IgD-negative memory B cell (primary cell): Measurements from ENCODE around the gene SIK2. TPM values are rescaled to one million over a fixed set of nuclear protein-coding genes. Genes with fewer than 3 reads are reported as not detected.

Experiments used
- H3K27ac Mint-ChIP-seq, 3 donors: one replicate each; pipeline ENCODE4 v1.8.0; 2020 to 2022; ENCODE audit warnings: mild to moderate bottlenecking in 3 of 3, mixed read lengths in 3 of 3, moderate library complexity in 1 of 3
- H3K27me3 Mint-ChIP-seq: one replicate; pipeline ENCODE4 v1.8.0; 2021; ENCODE audit warnings: mixed read lengths
- H3K36me3 Mint-ChIP-seq: one replicate; pipeline ENCODE4 v1.8.0; 2020; ENCODE audit warnings: mild to moderate bottlenecking, mixed read lengths
- H3K4me1 Mint-ChIP-seq, 3 donors: one replicate each; pipeline ENCODE4 v1.8.0; 2020 to 2022; ENCODE audit warnings: mixed read lengths in 3 of 3, mild to moderate bottlenecking in 1 of 3
- H3K4me3 Mint-ChIP-seq, 4 donors: one replicate each; pipeline ENCODE4 v1.8.0; 2020 to 2022; ENCODE audit warnings: mild to moderate bottlenecking in 4 of 4, mixed read lengths in 4 of 4, moderate library complexity in 3 of 4
- H3K9me3 Mint-ChIP-seq, 3 donors: one replicate each; pipeline ENCODE4 v1.8.0; 2020 to 2021; ENCODE audit warnings: mixed read lengths in 3 of 3, mild to moderate bottlenecking in 1 of 3
- polyA plus RNA-seq: library from polyadenylated mRNA; unstranded; fragments of 300-500 nt; fragmentation: Illumina TruSeq; gene quantifications from one replicate; pipeline ENCODE4 v1.2.3, GENCODE V29; 2021

Gene SIK2
- 0.41 TPM for polyA plus RNA-seq

DNA sequence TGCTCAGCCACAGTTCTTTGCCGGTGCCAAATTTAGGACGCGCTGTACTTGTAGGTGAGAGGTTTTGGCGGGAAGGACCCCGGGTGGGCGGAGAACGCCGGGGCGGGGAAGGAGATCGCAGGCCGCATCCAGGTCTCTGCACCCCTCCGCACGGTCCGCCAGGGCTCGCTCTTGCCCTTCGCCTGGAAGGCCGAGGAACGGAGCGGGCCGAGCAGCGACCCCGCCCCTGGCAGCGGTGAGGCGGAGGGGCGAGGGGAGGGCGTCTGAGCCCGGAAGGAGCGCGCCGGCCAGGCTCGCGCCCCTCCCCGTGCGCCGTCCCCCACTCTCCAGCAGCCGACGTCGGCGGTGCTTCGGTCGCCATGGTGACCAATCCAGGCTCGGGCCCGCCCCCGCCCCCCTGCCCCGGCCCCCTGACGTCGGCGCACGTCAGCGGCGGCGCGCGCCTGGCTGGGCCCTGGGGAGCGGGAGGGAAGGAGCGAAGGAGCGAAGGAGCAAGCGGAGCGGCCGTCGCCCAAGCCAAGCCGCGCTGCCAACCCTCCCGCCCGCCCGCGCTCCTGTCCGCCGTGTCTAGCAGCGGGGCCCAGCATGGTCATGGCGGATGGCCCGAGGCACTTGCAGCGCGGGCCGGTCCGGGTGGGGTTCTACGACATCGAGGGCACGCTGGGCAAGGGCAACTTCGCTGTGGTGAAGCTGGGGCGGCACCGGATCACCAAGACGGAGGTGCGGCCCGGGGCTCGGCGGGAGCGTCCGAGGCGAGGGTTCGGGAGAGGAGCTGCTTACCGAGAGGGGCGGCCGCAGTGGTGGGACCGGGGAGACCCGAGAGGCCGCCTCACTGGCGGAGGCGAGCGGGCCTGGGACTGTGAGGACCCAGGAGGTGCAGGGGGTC is at the start of gene SIK2:
Gene SIK2 (plus strand): TSS at position 471 of the 886 bp plus-strand sequence. CDS start 115 bp downstream, at position 586.
- H3K27ac Mint-ChIP-seq: peak within 1 kb of the TSS; percentile 74 to 98 (median 93)
- H3K36me3 Mint-ChIP-seq: no peaks in the 10 kb centered on the region
- peaks cover 13 to 20% (median 19%) of the 10 kb centered on the region in 3 donors for H3K4me1 Mint-ChIP-seq
- no peaks in the 10 kb centered on the region for H3K27me3 Mint-ChIP-seq
- H3K4me3 Mint-ChIP-seq: peak within 1 kb of the TSS; percentile 88 to 98 (median 94)
- no peaks in the 10 kb centered on the region for H3K9me3 Mint-ChIP-seq

DNA sequence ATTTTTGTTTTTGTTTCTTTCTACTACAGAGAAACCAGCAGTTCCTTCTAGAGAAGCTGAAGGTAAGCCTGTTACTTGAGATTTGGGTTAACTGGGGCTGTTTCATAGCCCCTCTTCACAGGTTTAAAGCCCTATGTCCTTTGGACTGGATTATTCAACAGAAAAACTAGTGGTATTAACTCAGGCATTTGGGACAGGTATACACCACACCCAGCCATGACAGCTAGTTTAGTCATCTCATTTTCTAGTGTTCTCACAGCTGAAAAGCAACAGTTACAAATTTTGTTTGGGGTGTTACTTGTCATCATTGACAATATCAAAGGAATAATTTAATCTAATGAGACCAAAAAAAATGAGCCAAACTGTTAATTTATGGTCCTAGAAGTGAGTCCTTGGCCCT is 47.7 kb upstream of the SIK2 start:
- peaks cover 3 to 13% (median 5%) of the 10 kb centered on the region in 3 donors for H3K9me3 Mint-ChIP-seq
- H3K4me1 Mint-ChIP-seq: no peaks in the 10 kb centered on the region
- peaks cover 14% of the 10 kb centered on the region for H3K27me3 Mint-ChIP-seq
- H3K36me3 Mint-ChIP-seq: peaks cover 3% of the 10 kb centered on the region
- H3K4me3 Mint-ChIP-seq: no peak overlapping the region
- no peak overlapping the region for H3K27ac Mint-ChIP-seq

DNA sequence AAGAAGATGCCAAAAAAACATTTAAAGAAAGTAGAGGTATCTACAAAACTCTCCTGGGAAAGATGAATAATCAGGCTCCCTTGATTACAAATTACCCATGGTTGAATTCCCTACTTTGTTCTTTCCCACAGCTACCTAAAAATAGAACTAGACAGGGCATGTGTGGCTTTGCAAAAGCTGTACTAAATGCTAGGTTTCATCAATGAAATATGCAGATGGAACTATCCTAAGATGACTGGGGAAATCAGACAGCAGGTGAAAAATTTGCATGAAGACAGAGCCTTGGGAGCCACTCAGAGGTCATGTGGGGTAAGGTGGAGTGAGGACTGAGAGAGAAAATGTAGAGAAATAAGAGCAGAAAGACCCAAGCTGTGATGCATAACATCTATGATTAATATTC is 47.0 kb upstream of the SIK2 start:
- Mint-ChIP-seq H3K36me3 (peaks cover 3% of the 10 kb centered on the region), H3K4me1 (no peaks in the 10 kb centered on the region), H3K27me3 (peaks cover 11% of the 10 kb centered on the region), H3K27ac (no peak overlapping the region), H3K4me3 (no peak overlapping the region), H3K9me3 (peaks cover 3 to 13% (median 5%) of the 10 kb centered on the region in 3 donors)

DNA sequence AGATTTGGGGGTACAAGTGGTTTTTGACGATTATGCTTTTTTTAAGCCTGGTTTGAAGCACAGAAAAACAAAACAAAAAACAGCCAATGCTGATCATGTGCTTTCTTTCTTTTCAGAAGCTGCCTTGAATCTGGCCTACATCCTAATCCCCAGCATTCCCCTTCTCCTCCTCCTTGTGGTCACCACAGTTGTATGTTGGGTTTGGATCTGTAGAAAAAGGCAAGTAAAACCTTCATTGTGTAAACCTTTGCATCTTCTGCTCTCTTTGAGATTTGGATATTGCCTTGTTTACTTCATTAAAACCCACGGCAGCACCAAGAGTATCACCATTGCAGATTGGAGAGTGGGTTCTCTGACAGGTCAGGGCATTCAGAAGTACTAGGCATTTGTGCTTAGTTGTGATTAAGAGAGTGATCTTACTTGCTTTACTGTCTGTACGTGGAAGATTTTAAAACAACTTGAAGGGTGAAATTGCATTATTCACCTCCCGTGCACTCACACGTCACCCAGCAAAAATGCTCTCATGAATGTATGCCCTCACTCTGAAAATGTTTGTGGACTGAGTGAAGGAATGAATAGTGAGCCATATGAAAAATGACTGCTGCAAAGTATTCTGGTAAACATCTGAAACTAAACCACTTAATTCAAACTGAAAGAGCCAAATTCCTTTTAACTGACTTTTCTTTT is 44.7 kb upstream of the SIK2 start:
- Mint-ChIP-seq H3K27ac (no peak overlapping the region), H3K27me3 (peaks cover 3% of the 10 kb centered on the region), H3K9me3 (peaks cover 3 to 13% (median 5%) of the 10 kb centered on the region in 3 donors), H3K36me3 (peaks cover 3% of the 10 kb centered on the region), H3K4me1 (no peaks in the 10 kb centered on the region), H3K4me3 (no peak overlapping the region)

DNA sequence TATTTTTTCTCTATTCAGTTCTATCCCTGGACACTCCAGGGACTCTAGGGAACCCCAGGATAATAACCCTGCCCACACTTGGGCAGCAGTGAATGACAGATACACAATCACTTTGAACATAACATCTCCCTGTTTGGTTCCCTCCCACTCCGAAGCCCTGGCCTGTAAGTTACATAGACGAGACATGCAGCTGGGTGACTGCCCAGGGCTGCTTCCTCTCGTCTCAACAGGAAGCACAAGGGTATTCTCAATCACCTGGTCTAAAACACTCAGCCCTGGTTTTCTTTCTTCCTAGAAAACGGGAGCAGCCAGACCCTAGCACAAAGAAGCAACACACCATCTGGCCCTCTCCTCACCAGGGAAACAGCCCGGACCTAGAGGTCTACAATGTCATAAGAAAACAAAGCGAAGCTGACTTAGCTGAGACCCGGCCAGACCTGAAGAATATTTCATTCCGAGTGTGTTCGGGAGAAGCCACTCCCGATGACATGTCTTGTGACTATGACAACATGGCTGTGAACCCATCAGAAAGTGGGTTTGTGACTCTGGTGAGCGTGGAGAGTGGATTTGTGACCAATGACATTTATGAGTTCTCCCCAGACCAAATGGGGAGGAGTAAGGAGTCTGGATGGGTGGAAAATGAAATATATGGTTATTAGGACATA is 42.3 kb upstream of the SIK2 start:
- peaks cover 2% of the 10 kb centered on the region for H3K27me3 Mint-ChIP-seq
- H3K4me1 Mint-ChIP-seq: no peaks in the 10 kb centered on the region
- no peak overlapping the region for H3K4me3 Mint-ChIP-seq
- H3K27ac Mint-ChIP-seq: peak overlapping the region in 1 of 3 donors; percentile 16
- H3K9me3 Mint-ChIP-seq: peaks cover 3 to 13% (median 5%) of the 10 kb centered on the region in 3 donors
- H3K36me3 Mint-ChIP-seq: peaks cover 3% of the 10 kb centered on the region

DNA sequence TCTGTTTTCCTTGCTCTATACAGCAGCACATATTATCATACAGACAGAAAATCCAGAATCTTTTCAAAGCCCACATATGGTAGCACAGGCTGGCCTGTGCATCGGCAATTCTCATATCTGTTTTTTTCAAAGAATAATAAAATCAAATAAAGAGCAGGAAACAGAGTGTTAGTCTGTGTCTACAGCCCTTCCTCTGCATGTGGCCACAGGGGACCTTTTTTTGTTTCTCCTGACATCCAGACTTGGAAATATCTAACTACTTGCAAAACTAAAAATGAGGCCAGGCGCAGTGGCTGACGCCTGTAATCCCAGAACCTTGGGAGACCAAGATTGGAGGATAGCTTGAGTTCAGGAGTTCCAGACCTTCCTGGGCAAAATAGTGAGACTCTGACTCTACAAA is 41.4 kb upstream of the SIK2 start:
- Mint-ChIP-seq H3K9me3 (peaks cover 0 to 12% (median 5%) of the 10 kb centered on the region in 3 donors), H3K27me3 (no peaks in the 10 kb centered on the region), H3K4me3 (no peak overlapping the region), H3K27ac (peak overlapping the region in 1 of 3 donors; percentile 16), H3K4me1 (no peaks in the 10 kb centered on the region), H3K36me3 (peaks cover 3% of the 10 kb centered on the region)

DNA sequence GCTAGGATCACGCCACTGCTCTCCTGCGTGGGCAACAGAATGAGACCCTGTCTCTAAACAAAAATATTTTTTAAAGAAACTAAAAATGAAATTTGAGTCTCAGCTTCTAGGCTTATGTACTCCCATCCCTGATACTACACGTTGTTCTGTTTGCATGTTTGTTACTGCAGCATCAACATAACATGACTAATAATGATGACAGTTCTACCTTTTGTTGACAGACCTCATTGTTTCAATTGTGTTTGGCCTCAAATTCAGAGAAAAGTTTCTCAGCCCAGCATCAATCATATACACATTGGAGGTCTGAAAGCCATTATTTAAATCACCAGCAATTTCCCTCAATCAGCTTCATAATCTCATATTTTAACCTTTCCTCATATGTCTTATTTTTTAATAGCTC is 40.9 kb upstream of the SIK2 start:
- Mint-ChIP-seq H3K4me1 (no peaks in the 10 kb centered on the region), H3K4me3 (no peak overlapping the region), H3K27me3 (no peaks in the 10 kb centered on the region), H3K9me3 (peaks cover 0 to 7% (median 5%) of the 10 kb centered on the region in 3 donors), H3K27ac (no peak overlapping the region), H3K36me3 (peaks cover 3% of the 10 kb centered on the region)

DNA sequence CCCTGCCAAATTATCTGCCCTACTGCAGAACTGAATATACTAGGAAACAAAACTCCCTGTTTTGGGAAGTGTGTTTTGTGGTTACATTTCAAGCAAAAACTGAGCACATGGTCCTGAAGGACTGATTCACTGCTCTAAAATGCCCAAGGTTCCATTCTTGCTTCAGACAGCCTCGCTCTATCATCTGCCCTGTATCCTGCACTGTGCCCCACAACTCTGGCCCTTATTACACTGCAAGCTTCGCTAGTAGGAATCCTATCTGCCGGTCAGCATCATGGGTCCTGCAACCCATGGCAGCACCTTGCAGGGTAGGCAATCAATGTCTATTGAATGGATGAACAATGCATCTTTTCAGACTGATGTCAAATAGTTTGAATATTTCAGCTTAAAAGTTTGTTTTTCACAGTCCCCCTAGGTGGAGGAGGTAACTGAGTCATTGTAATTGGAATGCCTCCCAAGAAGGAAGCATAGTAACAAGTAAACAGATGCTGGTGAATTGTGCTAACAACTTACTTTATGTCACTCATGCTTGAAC is 40.4 kb upstream of the SIK2 start:
- no peak overlapping the region for H3K4me3 Mint-ChIP-seq
- H3K4me1 Mint-ChIP-seq: no peaks in the 10 kb centered on the region
- no peaks in the 10 kb centered on the region for H3K36me3 Mint-ChIP-seq
- H3K27ac Mint-ChIP-seq: no peak overlapping the region
- H3K9me3 Mint-ChIP-seq: peaks cover 0 to 2% (median 2%) of the 10 kb centered on the region in 3 donors
- no peaks in the 10 kb centered on the region for H3K27me3 Mint-ChIP-seq

DNA sequence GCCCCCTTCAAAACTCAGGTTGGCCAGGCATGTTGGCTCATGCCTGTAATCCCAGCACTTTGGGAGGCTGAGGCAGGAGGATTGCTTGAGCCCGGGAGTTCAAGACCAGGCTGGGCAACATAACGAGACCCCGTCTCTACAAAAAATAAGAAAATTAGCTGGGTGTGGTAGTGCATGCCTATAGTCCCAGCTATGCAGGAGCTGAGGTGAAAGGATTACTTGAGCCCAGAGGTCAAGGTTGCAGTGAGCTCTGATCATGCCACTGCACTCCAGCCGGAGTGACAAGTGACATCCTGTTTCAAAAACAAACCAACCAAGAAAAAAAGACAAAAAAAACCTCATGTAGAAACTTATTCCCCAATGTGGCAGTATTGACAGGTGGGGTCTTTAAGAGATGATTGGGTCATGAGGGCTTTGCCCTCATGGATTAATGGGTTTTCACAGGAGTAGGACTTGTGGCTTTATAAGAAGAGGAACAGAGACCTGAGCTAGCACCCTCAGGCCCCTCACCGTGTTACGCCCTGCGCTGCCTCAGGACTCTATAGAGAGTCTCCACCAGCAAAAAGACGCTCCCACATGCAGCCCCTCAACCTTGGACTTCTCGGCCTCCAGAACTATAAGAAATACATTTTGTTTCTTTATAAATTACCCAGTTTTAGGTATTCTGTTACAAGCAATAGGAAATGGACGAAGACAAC is 39.4 kb upstream of the SIK2 start:
- Mint-ChIP-seq H3K4me3 (no peak overlapping the region), H3K36me3 (no peaks in the 10 kb centered on the region), H3K4me1 (no peaks in the 10 kb centered on the region), H3K27ac (peak overlapping the region in 1 of 3 donors; percentile 25), H3K9me3 (no peaks in the 10 kb centered on the region), H3K27me3 (no peaks in the 10 kb centered on the region)

DNA sequence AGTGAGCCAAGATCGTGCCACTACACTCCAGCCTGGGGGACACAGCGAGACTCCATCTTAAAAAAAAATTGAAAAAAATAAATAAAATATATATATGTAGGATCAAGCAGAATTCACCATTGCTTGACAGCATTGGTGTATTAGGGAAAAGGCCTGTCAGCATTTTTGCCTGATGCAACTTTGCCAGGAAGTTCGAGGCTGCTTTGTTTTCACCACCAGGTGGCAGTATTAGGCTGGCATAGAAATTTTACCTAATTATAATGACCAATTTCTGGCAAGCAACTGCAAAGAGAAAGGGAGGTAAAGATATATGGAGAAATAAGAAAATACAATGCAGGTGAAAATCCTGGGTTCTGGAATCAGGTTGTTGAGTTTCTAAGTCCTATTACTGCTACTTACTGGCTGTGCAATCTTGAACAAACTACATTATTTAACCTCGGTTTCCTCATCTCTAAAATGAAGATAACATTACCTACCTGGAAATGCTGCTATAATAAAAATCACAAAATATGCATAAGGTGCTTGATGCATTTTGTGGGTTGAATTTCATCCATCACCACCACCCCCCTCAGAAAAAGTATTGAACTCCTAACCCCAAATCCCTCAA is 37.0 kb upstream of the SIK2 start:
- no peaks in the 10 kb centered on the region for H3K4me1 Mint-ChIP-seq
- H3K36me3 Mint-ChIP-seq: no peaks in the 10 kb centered on the region
- H3K27ac Mint-ChIP-seq: no peak overlapping the region
- no peaks in the 10 kb centered on the region for H3K9me3 Mint-ChIP-seq
- H3K27me3 Mint-ChIP-seq: peaks cover under 1% of the 10 kb centered on the region
- H3K4me3 Mint-ChIP-seq: no peak overlapping the region

DNA sequence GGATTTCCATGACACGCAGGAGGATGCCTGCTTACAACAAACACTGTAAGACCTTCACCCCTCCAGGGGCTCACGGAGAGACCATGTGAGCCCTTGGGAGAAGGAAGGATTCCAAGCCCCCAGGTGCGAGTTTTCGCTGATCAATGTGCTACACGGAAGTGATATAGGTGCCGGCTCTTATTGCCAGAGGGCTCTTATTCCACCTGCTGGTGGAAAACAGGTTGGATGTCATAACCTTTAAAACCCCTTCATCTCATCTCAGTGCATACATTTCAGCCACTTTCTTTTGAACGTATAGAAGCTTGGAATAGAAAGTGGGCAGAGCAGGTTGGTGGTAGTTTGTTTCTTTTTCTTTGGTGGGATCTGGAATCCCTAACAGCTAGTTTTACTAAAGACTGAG is 35.9 kb upstream of the SIK2 start:
- Mint-ChIP-seq H3K4me3 (no peak overlapping the region), H3K27me3 (peaks cover 2% of the 10 kb centered on the region), H3K36me3 (no peaks in the 10 kb centered on the region), H3K9me3 (no peaks in the 10 kb centered on the region), H3K27ac (no peak overlapping the region), H3K4me1 (no peaks in the 10 kb centered on the region)

DNA sequence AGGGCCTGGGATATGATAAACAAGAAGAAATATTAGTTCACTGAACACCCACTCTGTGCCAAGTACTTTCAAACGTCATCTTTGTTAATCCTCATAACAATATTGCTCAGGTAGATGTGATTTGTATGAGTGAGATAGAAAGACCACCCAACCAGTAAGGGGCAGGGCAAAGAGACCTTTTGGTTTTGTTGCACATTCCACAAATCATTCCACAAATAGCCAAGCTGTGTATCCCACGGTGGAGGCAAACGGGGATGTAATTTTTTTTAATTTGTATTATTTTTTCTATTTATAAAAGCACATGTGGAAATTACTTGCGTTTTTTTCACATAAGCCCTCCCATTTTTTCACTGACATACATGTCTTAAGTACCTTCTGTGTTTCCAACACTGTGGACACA is 32.8 kb upstream of the SIK2 start:
- Mint-ChIP-seq H3K27me3 (peaks cover 5% of the 10 kb centered on the region), H3K4me1 (no peaks in the 10 kb centered on the region), H3K4me3 (no peak overlapping the region), H3K27ac (no peak overlapping the region), H3K9me3 (no peaks in the 10 kb centered on the region), H3K36me3 (peaks cover 2% of the 10 kb centered on the region)

DNA sequence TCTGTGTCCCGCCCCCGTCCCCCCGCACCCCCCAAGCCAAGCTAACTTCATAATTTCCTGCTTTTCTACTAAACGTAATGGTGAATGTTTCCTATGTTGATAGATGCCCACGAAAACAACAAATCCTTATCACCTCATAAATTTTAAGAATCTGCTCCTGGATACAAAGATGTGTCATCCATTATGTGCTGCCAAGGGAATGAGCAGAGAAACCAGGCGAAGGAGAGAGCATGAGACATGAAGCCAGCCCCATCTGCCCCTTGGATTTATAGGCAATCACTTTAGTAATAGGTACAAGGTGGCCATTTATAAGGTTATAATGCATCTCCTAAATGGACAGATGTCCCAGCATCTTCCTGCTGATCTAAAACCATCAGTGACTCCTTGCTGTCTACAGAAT is 31.5 kb upstream of the SIK2 start:
- Mint-ChIP-seq H3K4me1 (peaks cover 0 to 5% (median 0%) of the 10 kb centered on the region in 3 donors), H3K27ac (no peak overlapping the region), H3K4me3 (no peak overlapping the region), H3K27me3 (peaks cover 5% of the 10 kb centered on the region), H3K9me3 (no peaks in the 10 kb centered on the region), H3K36me3 (peaks cover 2% of the 10 kb centered on the region)

DNA sequence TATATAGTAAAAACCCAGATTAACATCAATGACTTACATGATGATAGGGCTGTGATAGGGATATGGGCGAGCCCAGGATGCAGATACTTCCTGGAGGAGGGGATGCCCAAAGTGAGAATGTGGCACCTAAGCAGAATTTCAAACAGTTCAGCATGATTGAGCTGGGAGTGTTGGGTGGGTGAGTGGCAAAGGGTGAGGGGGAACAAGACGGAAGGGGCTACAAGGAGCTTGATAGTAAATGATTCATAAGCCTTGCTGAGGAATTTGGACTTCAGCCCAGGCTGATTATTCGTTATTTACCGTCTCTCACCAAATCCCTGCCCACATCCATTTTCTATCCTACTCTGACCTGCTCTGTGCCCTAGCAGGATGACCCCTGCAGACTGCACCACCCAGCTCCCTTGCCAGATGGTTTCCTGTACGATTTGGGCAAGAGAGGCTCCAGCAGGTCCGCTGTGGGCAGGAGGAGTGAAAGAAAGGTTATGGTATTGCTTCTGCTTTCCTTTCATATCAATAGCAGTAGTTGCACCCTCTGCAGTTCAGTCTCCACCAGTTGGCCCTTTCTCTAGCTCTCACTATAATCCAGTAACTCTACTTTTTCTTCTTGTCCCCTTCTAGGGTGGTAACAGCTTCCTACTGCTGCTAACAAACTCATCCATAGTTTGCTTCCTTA is 30.3 kb upstream of the SIK2 start:
- Mint-ChIP-seq H3K4me3 (no peak overlapping the region), H3K27ac (no peak overlapping the region), H3K4me1 (peaks cover 0 to 5% (median 0%) of the 10 kb centered on the region in 3 donors), H3K36me3 (peaks cover 2% of the 10 kb centered on the region), H3K27me3 (peaks cover 5% of the 10 kb centered on the region), H3K9me3 (no peaks in the 10 kb centered on the region)
